Upper lobe of right lung (tissue), 1 donor: ENCODE measurements around the gene MAGOHB. TPM values are rescaled to one million over a fixed set of nuclear protein-coding genes. Genes with fewer than 3 reads are reported as not detected.
A peak's percentile ranks its signal among the peaks of the same experiment; 100 is the strongest.
"Not testable (repeated sequence)": the region's sequence is repeated elsewhere in the genome, so short reads cannot be mapped to it uniquely, and the experiment has no call there.

Experiments used
- ATAC-seq: fragments of 200-7000 bp; cut with Tn5 transposase; one replicate; pipeline ENCODE4 v1.9.1; 2020; ENCODE audit warnings: mild to moderate bottlenecking, moderate library complexity
- DNase-seq: peaks from one replicate; pipeline ENCODE4 v3.0.0-alpha.2; 2020
- H3K27ac ChIP-seq: fragments of 200-600 bp; one replicate; pipeline ENCODE4 v1.8.0; 2022
- H3K27me3 ChIP-seq: fragments of 200-600 bp; one replicate; pipeline ENCODE4 v1.8.0; 2022; ENCODE audit warnings: mild to moderate bottlenecking
- H3K36me3 ChIP-seq: fragments of 200-600 bp; one replicate; pipeline ENCODE4 v1.8.0; 2022
- H3K4me1 ChIP-seq: fragments of 200-600 bp; one replicate; pipeline ENCODE4 v1.8.0; 2022
- H3K4me3 ChIP-seq: fragments of 200-600 bp; one replicate; pipeline ENCODE4 v1.8.0; 2022; ENCODE audit warnings: mild to moderate bottlenecking
- H3K9me3 ChIP-seq: fragments of 200-600 bp; one replicate; pipeline ENCODE4 v1.8.0; 2022
- intact Hi-C: fragments of 100-400 bp; cut with DNase I; formaldehyde crosslinking; loops from one replicate; pipeline ENCODE4 v1.11.0; 2022
- total RNA-seq: library from RNA; stranded (reverse); fragmentation: NEBNext Ultra II Directional; extraction: Animal tissue kit (Norgen Biotek cat#: 25700); gene quantifications from one replicate; pipeline ENCODE4 v1.2.1, GENCODE V29; 2021
- TF ChIP-seq, protein P1 (sequence below): fragments of 200-600 bp; IDR thresholded peaks from one replicate; pipeline ENCODE4 v1.8.0; 2022; ENCODE audit warnings: antibody characterized with exemption
- donor health status: DM: no; HTN: yes; CAD: no; lungs with severe emphysema.

The MAGOHB gene
- total RNA-seq, 1 donor from 2014 or later = 21.3 TPM

DNA sequence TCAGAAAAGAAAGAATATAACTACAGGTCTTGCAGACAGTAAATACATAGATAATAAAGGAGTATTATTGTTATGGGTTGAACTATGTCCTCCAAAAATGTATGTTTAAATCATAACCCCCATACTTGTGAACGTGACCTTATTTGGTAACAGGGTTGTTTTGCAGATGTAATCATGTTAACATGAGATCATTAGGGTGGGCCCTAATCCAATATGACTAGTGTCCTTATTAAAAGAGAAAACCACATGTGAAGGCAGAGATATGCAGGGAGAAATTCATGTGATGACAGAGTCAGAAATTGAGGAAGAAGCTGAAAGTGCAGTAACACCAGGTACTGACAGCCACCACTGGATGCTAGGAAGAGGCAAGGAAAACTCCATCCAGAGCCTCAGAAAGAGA lies 29.0 kb downstream of the MAGOHB start:
- ATAC-seq (no peak), DNase-seq (no peak)
- intact Hi-C loops = no loop called here
- H3K27me3 ChIP-seq = no peaks in the 10 kb centered on the region
- H3K36me3 ChIP-seq = no peaks in the 10 kb centered on the region
- no peak overlapping the region for H3K4me3 ChIP-seq
- TF ChIP-seq, protein P1, sequence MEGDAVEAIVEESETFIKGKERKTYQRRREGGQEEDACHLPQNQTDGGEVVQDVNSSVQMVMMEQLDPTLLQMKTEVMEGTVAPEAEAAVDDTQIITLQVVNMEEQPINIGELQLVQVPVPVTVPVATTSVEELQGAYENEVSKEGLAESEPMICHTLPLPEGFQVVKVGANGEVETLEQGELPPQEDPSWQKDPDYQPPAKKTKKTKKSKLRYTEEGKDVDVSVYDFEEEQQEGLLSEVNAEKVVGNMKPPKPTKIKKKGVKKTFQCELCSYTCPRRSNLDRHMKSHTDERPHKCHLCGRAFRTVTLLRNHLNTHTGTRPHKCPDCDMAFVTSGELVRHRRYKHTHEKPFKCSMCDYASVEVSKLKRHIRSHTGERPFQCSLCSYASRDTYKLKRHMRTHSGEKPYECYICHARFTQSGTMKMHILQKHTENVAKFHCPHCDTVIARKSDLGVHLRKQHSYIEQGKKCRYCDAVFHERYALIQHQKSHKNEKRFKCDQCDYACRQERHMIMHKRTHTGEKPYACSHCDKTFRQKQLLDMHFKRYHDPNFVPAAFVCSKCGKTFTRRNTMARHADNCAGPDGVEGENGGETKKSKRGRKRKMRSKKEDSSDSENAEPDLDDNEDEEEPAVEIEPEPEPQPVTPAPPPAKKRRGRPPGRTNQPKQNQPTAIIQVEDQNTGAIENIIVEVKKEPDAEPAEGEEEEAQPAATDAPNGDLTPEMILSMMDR = no peak
- H3K4me1 ChIP-seq = no peaks in the 10 kb centered on the region
- H3K27ac ChIP-seq = no peak overlapping the region
- no peaks in the 10 kb centered on the region for H3K9me3 ChIP-seq

DNA sequence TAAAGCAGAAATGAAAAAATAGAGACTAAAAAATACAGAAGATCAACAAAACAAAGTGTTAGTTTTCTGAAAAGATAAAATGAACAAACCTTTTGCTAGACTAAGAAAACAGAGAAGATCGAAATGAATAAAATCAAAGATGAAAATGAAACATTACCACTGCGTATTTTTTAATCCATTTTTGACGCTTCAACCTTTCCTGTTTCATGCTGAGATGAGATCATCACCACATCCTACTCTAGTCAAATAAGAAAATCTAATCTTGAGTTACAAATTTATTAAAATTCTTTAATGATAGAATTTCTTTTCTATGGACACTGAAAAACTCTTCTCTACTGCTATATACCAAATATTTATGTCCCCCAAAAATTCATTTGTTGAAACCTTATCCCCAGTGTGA lies 30.7 kb downstream of the MAGOHB start:
- Histone ChIP-seq H3K4me1 (no peaks in the 10 kb centered on the region), H3K4me3 (no peak overlapping the region), H3K27me3 (no peaks in the 10 kb centered on the region), H3K36me3 (no peaks in the 10 kb centered on the region), H3K27ac (no peak overlapping the region), H3K9me3 (no peaks in the 10 kb centered on the region)
- intact Hi-C loops = no loop called here
- ATAC-seq (no peak), DNase-seq (no peak)
- TF ChIP-seq, protein P1 = no peak

DNA sequence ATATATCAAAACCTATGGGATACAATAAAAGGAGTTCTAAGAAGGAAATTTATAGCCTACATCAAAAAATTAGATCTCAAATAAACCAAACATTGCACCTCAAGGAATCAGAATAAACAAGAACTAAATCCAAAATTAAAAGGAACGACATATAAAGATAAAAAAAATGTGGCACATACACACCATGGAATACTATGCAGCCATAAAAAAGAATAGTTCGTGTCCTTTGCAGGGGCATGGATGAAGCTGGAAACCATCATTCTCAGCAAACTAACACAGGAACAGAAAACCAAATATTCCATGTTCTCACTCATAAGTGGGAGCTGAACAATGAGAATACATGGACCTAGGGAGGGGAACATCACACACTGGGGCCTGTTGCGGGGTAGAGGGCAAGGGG lies 31.3 kb downstream of the MAGOHB start:
- H3K27me3 ChIP-seq, DNase-seq, H3K4me1 ChIP-seq, H3K9me3 ChIP-seq, H3K27ac ChIP-seq, H3K36me3 ChIP-seq, H3K4me3 ChIP-seq, intact Hi-C loops, ATAC-seq: not testable (repeated sequence)

DNA sequence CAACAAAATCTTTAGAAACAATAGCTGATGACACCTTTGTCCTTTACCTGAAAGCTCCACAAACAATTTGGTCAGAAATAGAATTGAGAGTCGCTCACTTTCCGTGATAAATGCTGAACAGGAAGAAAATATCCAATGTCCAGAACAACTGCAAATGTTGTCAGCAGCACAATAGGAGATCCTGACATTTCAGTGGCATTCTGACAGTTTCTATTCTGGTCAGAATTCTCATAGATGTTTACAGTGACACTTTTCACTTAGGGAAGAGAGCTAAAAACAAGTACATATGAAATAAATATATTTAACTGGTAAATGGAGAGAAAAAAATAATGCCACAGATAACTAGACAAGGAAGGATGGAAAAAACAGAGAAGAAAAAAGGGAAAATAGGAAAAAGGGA lies 39.1 kb downstream of the MAGOHB start:
- H3K36me3 ChIP-seq = no peaks in the 10 kb centered on the region
- intact Hi-C loops = no loop called here
- H3K9me3 ChIP-seq = no peaks in the 10 kb centered on the region
- no peak overlapping the region for H3K4me3 ChIP-seq
- no peaks in the 10 kb centered on the region for H3K27me3 ChIP-seq
- DNase-seq = no peak
- no peaks in the 10 kb centered on the region for H3K4me1 ChIP-seq
- no peak for ATAC-seq
- TF ChIP-seq, protein P1 = no peak
- no peak overlapping the region for H3K27ac ChIP-seq

DNA sequence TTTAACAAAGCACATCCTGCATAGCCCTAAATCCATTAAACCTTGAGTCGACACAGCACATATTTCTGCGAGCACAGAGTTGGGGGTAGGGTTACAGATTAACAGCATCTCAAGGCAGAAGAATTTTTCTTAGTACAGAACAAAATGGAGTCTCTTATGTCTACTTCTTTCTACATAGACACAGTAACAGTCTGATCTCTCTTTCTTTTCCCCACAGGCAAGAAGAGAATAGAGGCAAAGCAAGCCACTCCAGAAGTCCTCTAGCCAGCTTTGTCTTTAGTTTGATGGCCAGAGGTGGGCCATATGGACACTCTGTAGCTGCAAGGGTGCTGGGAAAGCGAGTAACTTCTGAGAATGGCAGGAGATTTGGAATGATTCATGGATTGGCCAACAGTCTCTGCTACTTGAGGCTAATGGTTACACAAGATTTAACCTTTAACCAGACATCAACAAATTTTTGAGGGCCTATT lies 41.4 kb downstream of the MAGOHB start:
- intact Hi-C loops, H3K9me3 ChIP-seq, H3K27me3 ChIP-seq, H3K36me3 ChIP-seq, H3K27ac ChIP-seq, H3K4me1 ChIP-seq, H3K4me3 ChIP-seq, DNase-seq: not testable (repeated sequence)
- ATAC-seq = peak; percentile 60

DNA sequence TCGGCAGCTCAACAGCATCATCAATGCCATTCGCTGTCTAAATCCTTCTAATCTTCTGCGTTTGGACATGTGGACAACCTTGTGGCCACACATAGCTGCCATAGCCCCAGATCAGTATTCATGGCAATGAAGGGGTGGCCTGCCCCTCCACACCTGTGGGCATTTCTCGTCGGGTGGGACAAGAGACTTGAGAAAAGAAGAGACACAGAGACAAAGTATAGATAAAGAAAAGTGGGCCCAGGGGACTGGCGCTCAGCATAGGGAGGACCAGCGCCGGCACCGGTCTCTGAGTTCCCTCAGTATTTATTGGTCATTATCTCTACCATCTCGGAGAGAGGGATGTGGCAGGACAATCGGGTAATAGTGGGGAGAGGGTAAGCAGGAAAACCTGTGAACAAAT lies 42.3 kb downstream of the MAGOHB start:
- intact Hi-C loops = no loop called here

DNA sequence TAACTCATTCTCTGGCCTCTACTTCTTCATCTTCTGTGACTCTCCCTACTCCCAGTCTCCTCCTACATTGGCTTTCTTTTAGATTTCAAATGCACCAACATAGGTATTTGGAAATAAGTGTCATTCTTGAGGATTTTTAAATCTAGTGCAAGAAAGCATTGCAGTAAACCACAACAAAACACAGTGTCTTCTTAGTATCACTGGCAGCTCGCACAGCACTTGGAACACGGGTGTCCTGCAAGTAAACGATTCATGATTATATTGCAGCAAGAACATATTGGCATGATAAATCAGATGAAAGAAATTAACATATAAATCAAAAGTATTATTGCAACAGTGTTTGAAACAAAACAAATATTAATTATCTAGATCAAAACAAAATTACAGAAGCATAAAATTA lies 45.6 kb downstream of the MAGOHB start:
- no peaks in the 10 kb centered on the region for H3K9me3 ChIP-seq
- H3K36me3 ChIP-seq = no peaks in the 10 kb centered on the region
- H3K4me3 ChIP-seq = no peak overlapping the region
- DNase-seq (no peak), ATAC-seq (no peak)
- no peak overlapping the region for H3K27ac ChIP-seq
- no peaks in the 10 kb centered on the region for H3K27me3 ChIP-seq
- H3K4me1 ChIP-seq = no peaks in the 10 kb centered on the region
- intact Hi-C loops = no loop called here
- TF ChIP-seq, protein P1 = no peak

More for the DNA sequence above, 42.3 kb downstream of the MAGOHB start:
- H3K4me3 ChIP-seq = no peak overlapping the region
- H3K9me3 ChIP-seq = no peaks in the 10 kb centered on the region
- H3K36me3 ChIP-seq = no peaks in the 10 kb centered on the region
- DNase-seq (no peak), ATAC-seq (no peak)
- H3K4me1 ChIP-seq = no peaks in the 10 kb centered on the region
- TF ChIP-seq, protein P1 = no peak
- no peak overlapping the region for H3K27ac ChIP-seq
- no peaks in the 10 kb centered on the region for H3K27me3 ChIP-seq
